WTC11 (cell line): ENCODE measurements around the gene TMEM88. TPM values are rescaled to one million over a fixed set of nuclear protein-coding genes. Genes with fewer than 3 reads are reported as not detected.

Experiments
- ATAC-seq: fragments of 200-7000 bp; cut with Tn5 transposase; 2 replicates; pipeline ENCODE4 v1.10.0; 2021; ENCODE audit warnings: mild to moderate bottlenecking, moderate library complexity
- CTCF ChIA-PET: fragments of 300-600 bp; sonication (Branson Sonifier 250); formaldehyde crosslinking; loops from one replicate; lab custom pipeline; 2021; ENCODE audit warnings: antibody characterized with exemption; lab: Charles Lee
- POLR2A ChIA-PET: fragments of 350-600 bp; sonication (Branson Sonifier 250); formaldehyde crosslinking; loops from one replicate; lab custom pipeline; 2021; ENCODE audit warnings: antibody characterized with exemption; lab: Charles Lee
- DNase-seq: peaks from one replicate; pipeline ENCODE4 v3.0.0; 2021; ENCODE audit warnings: low spot score
- H3K27ac Mint-ChIP-seq: 2 replicates; pipeline ENCODE4 v1.8.0; 2021; ENCODE audit warnings: mixed read lengths
- H3K27me3 Mint-ChIP-seq: 2 replicates; pipeline ENCODE4 v1.8.0; 2021; ENCODE audit warnings: low read depth, mild to moderate bottlenecking, moderate library complexity, mixed read lengths
- H3K36me3 Mint-ChIP-seq: 2 replicates; pipeline ENCODE4 v1.8.0; 2021; ENCODE audit warnings: mixed read lengths
- H3K4me1 Mint-ChIP-seq: 2 replicates; pipeline ENCODE4 v1.8.0; 2022; ENCODE audit warnings: mixed read lengths
- H3K4me3 Mint-ChIP-seq: 2 replicates; pipeline ENCODE4 v1.8.0; 2021; ENCODE audit warnings: mild to moderate bottlenecking, moderate library complexity, mixed read lengths
- H3K9me3 Mint-ChIP-seq: 2 replicates; pipeline ENCODE4 v1.8.0; 2021; ENCODE audit warnings: mixed read lengths
- E2F1 ChIP-seq: sonication (generic); formaldehyde crosslinking; IDR thresholded peaks from 2 replicates; pipeline ENCODE4 v1.8.0; 2022; ENCODE audit warnings: mild to moderate bottlenecking, missing genetic modification reagents
- E2F5 ChIP-seq: sonication (generic); formaldehyde crosslinking; IDR thresholded peaks from 2 replicates; pipeline ENCODE4 v1.8.1; 2022; ENCODE audit warnings: mild to moderate bottlenecking, moderate library complexity, missing genetic modification reagents
- IRF2 ChIP-seq: sonication (generic); formaldehyde crosslinking; IDR thresholded peaks from 2 replicates; pipeline ENCODE4 v1.8.0; 2022; ENCODE audit warnings: low read depth, missing genetic modification reagents, borderline replicate concordance
- JAZF1 ChIP-seq: fragments of 250-450 bp; sonication (Bioruptor Pico); IDR thresholded peaks from 2 replicates; pipeline ENCODE4 v1.9.0; 2021; ENCODE audit warnings: moderate library complexity, mild to moderate bottlenecking, inconsistent platforms
- MYBL2 ChIP-seq: sonication (generic); formaldehyde crosslinking; IDR thresholded peaks from 2 replicates; pipeline ENCODE4 v1.8.1; 2023; ENCODE audit warnings: mild to moderate bottlenecking, moderate library complexity, missing genetic modification reagents
- NFE2L1 ChIP-seq: sonication (generic); formaldehyde crosslinking; IDR thresholded peaks from 2 replicates; pipeline ENCODE4 v1.8.1; 2023; ENCODE audit warnings: missing genetic modification reagents
- PREB ChIP-seq: sonication (generic); formaldehyde crosslinking; IDR thresholded peaks from 2 replicates; pipeline ENCODE4 v1.8.1; 2022; ENCODE audit warnings: mild to moderate bottlenecking, missing genetic modification reagents, moderate library complexity, borderline replicate concordance
- PRRX2 ChIP-seq: fragments of 250-450 bp; sonication (Bioruptor Pico); IDR thresholded peaks from 2 replicates; pipeline ENCODE4 v1.8.0; 2021; ENCODE audit warnings: mild to moderate bottlenecking
- RORB ChIP-seq: fragments of 250-450 bp; sonication (Bioruptor Pico); IDR thresholded peaks from 2 replicates; pipeline ENCODE4 v1.9.0; 2021; ENCODE audit warnings: mild to moderate bottlenecking
- SMAD4 ChIP-seq: sonication (generic); formaldehyde crosslinking; IDR thresholded peaks from 2 replicates; pipeline ENCODE4 v1.8.0; 2022; ENCODE audit warnings: mild to moderate bottlenecking, missing genetic modification reagents
- ZBTB43 ChIP-seq: sonication (generic); formaldehyde crosslinking; IDR thresholded peaks from 2 replicates; pipeline ENCODE4 v1.8.1; 2023; ENCODE audit warnings: mild to moderate bottlenecking, missing genetic modification reagents
- ZNF121 ChIP-seq: sonication (generic); formaldehyde crosslinking; IDR thresholded peaks from 2 replicates; pipeline ENCODE4 v1.8.0; 2023; ENCODE audit warnings: missing genetic modification reagents
- ZNF281 ChIP-seq: sonication (generic); formaldehyde crosslinking; IDR thresholded peaks from 2 replicates; pipeline ENCODE4 v1.8.0; 2023; ENCODE audit warnings: mild to moderate bottlenecking, missing genetic modification reagents
- ZSCAN18 ChIP-seq: fragments of 250-450 bp; sonication (Bioruptor Pico); IDR thresholded peaks from 2 replicates; pipeline ENCODE4 v2.1.2; 2022; ENCODE audit warnings: mild to moderate bottlenecking, moderate library complexity
- total RNA-seq: library from RNA; stranded (reverse); gene quantifications from 3 replicates; pipeline ENCODE4 v1.2.3, GENCODE V29; 2021
- TF ChIP-seq, protein P1 (sequence below): fragments of 250-450 bp; sonication (Bioruptor Pico); IDR thresholded peaks from 2 replicates; pipeline ENCODE4 v1.9.0; 2021; ENCODE audit warnings: mild to moderate bottlenecking, borderline replicate concordance
- TF ChIP-seq, protein P2 (sequence below): fragments of 200-600 bp; IDR thresholded peaks from 2 replicates; pipeline ENCODE4 v1.8.0; 2022; ENCODE audit warnings: antibody characterized with exemption
- TF ChIP-seq, protein P3 (sequence below): sonication (generic); formaldehyde crosslinking; IDR thresholded peaks from 2 replicates; pipeline ENCODE4 v1.8.0; 2022; ENCODE audit warnings: missing genetic modification reagents
- TF ChIP-seq, protein P4 (sequence below): sonication (generic); formaldehyde crosslinking; IDR thresholded peaks from 2 replicates; pipeline ENCODE4 v1.8.1; 2023; ENCODE audit warnings: mild to moderate bottlenecking, missing genetic modification reagents, moderate library complexity

The TMEM88 gene
- total RNA-seq, 1 experiment from 2014 or later: 2.9 TPM

DNA sequence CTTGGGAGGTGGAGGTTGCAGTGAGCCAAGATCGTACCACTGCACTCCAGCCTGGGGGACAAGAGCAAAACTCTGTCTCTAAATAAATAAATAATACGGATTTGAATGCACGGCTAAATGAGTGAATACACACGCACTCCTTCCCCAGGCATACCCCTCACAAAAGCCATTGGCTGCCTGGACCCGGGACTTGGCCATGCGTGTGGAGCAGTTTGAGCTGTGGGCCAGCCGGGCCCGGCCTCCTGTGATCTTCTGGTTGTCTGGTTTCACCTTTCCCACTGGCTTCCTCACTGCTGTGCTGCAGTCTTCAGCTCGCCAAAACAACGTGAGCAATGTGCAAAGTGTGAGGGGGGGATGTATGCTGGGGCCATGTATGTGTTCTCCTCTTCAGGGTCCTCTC lies 22.4 kb upstream of the TMEM88 start:
- ATAC-seq (no peak), DNase-seq (no peak)
- peaks cover 55% of the 10 kb centered on the region for H3K27me3 Mint-ChIP-seq
- no peak overlapping the region for H3K27ac Mint-ChIP-seq
- H3K36me3 Mint-ChIP-seq: no peaks in the 10 kb centered on the region
- ChIA-PET CTCF (interaction anchor here (1.2 to 5.2 kb wide), 9 partner anchors 8 to 230 kb away, joined by 3 to 66 read pairs (median 7); no protein-coding TSS in a partner anchor), POLR2A (no interaction called here)
- H3K4me1 Mint-ChIP-seq: peaks cover 14% of the 10 kb centered on the region
- no peak overlapping the region for H3K4me3 Mint-ChIP-seq
- no peaks in the 10 kb centered on the region for H3K9me3 Mint-ChIP-seq
- no peak for TF ChIP-seq JAZF1 (CRISPR knock-in tag)
- TF ChIP-seq IRF2 (CRISPR knock-in tag): no peak
- TF ChIP-seq, protein P1, sequence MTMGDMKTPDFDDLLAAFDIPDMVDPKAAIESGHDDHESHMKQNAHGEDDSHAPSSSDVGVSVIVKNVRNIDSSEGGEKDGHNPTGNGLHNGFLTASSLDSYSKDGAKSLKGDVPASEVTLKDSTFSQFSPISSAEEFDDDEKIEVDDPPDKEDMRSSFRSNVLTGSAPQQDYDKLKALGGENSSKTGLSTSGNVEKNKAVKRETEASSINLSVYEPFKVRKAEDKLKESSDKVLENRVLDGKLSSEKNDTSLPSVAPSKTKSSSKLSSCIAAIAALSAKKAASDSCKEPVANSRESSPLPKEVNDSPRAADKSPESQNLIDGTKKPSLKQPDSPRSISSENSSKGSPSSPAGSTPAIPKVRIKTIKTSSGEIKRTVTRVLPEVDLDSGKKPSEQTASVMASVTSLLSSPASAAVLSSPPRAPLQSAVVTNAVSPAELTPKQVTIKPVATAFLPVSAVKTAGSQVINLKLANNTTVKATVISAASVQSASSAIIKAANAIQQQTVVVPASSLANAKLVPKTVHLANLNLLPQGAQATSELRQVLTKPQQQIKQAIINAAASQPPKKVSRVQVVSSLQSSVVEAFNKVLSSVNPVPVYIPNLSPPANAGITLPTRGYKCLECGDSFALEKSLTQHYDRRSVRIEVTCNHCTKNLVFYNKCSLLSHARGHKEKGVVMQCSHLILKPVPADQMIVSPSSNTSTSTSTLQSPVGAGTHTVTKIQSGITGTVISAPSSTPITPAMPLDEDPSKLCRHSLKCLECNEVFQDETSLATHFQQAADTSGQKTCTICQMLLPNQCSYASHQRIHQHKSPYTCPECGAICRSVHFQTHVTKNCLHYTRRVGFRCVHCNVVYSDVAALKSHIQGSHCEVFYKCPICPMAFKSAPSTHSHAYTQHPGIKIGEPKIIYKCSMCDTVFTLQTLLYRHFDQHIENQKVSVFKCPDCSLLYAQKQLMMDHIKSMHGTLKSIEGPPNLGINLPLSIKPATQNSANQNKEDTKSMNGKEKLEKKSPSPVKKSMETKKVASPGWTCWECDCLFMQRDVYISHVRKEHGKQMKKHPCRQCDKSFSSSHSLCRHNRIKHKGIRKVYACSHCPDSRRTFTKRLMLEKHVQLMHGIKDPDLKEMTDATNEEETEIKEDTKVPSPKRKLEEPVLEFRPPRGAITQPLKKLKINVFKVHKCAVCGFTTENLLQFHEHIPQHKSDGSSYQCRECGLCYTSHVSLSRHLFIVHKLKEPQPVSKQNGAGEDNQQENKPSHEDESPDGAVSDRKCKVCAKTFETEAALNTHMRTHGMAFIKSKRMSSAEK (CRISPR knock-in tag): no peak
- TF ChIP-seq MYBL2 (CRISPR knock-in tag): no peak
- no peak for TF ChIP-seq PREB
- TF ChIP-seq NFE2L1 (CRISPR knock-in tag): no peak
- TF ChIP-seq, protein P2, sequence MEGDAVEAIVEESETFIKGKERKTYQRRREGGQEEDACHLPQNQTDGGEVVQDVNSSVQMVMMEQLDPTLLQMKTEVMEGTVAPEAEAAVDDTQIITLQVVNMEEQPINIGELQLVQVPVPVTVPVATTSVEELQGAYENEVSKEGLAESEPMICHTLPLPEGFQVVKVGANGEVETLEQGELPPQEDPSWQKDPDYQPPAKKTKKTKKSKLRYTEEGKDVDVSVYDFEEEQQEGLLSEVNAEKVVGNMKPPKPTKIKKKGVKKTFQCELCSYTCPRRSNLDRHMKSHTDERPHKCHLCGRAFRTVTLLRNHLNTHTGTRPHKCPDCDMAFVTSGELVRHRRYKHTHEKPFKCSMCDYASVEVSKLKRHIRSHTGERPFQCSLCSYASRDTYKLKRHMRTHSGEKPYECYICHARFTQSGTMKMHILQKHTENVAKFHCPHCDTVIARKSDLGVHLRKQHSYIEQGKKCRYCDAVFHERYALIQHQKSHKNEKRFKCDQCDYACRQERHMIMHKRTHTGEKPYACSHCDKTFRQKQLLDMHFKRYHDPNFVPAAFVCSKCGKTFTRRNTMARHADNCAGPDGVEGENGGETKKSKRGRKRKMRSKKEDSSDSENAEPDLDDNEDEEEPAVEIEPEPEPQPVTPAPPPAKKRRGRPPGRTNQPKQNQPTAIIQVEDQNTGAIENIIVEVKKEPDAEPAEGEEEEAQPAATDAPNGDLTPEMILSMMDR: no peak
- TF ChIP-seq E2F5 (CRISPR knock-in tag): no peak
- TF ChIP-seq SMAD4: no peak
- TF ChIP-seq E2F1 (CRISPR knock-in tag): no peak
- TF ChIP-seq ZSCAN18 (CRISPR knock-in tag): no peak
- no peak for TF ChIP-seq ZBTB43 (CRISPR knock-in tag)
- TF ChIP-seq RORB (CRISPR knock-in tag): no peak
- TF ChIP-seq ZNF121: no peak
- TF ChIP-seq ZNF281: no peak
- TF ChIP-seq, protein P3, sequence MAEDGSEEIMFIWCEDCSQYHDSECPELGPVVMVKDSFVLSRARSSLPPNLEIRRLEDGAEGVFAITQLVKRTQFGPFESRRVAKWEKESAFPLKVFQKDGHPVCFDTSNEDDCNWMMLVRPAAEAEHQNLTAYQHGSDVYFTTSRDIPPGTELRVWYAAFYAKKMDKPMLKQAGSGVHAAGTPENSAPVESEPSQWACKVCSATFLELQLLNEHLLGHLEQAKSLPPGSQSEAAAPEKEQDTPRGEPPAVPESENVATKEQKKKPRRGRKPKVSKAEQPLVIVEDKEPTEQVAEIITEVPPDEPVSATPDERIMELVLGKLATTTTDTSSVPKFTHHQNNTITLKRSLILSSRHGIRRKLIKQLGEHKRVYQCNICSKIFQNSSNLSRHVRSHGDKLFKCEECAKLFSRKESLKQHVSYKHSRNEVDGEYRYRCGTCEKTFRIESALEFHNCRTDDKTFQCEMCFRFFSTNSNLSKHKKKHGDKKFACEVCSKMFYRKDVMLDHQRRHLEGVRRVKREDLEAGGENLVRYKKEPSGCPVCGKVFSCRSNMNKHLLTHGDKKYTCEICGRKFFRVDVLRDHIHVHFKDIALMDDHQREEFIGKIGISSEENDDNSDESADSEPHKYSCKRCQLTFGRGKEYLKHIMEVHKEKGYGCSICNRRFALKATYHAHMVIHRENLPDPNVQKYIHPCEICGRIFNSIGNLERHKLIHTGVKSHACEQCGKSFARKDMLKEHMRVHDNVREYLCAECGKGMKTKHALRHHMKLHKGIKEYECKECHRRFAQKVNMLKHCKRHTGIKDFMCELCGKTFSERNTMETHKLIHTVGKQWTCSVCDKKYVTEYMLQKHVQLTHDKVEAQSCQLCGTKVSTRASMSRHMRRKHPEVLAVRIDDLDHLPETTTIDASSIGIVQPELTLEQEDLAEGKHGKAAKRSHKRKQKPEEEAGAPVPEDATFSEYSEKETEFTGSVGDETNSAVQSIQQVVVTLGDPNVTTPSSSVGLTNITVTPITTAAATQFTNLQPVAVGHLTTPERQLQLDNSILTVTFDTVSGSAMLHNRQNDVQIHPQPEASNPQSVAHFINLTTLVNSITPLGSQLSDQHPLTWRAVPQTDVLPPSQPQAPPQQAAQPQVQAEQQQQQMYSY: no peak
- TF ChIP-seq, protein P4, sequence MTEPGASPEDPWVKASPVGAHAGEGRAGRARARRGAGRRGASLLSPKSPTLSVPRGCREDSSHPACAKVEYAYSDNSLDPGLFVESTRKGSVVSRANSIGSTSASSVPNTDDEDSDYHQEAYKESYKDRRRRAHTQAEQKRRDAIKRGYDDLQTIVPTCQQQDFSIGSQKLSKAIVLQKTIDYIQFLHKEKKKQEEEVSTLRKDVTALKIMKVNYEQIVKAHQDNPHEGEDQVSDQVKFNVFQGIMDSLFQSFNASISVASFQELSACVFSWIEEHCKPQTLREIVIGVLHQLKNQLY (CRISPR knock-in tag): no peak
- no peak for TF ChIP-seq PRRX2 (CRISPR knock-in tag)
